HCT116 (cell line): ENCODE data around the gene RUNX1. TPM values are rescaled to one million over a fixed set of nuclear protein-coding genes. Genes with fewer than 3 reads are reported as not detected.

ENCODE experiments used
- ATAC-seq: fragments of 200-7000 bp; cut with Tn5 transposase; 2 replicates; pipeline ENCODE4 v1.9.1; 2020; ENCODE audit warnings: mild to moderate bottlenecking, moderate library complexity
- BruUV-seq: library from RNA; stranded (reverse); fragments of 400-500 nt; replicated peaks from 2 replicates; lab custom pipeline; 2021; lab: Mats Ljungman, UMichigan
- CTCF ChIA-PET: fragments of 300-600 bp; sonication (Branson Sonifier 250); formaldehyde crosslinking; loops from one replicate; lab custom pipeline; 2021; ENCODE audit warnings: antibody characterized with exemption; lab: Charles Lee
- POLR2A ChIA-PET: fragments of 300-600, 350-600 bp; sonication (Branson Sonifier 250); formaldehyde crosslinking; loops from one replicate; lab custom pipeline; 2021; ENCODE audit warnings: antibody characterized with exemption; lab: Charles Lee
- RAD21 ChIA-PET, 2 experiments: fragments of 300-600 bp; sonication (Branson Sonifier 250); formaldehyde crosslinking; loops; one replicate each; lab custom pipeline; 2023; ENCODE audit warnings: low total read pairs in 2 of 2; ENCODE audit not compliant: uncharacterized antibody in 2 of 2, unreplicated experiment in 2 of 2, low non-redundant PET in 1 of 2; lab: Charles Lee
- DNase-seq: peaks from one replicate; pipeline ENCODE4 v3.0.0-alpha.2; 2010; ENCODE audit warnings: low read depth, low spot score
- H2AFZ ChIP-seq: fragments of 200-600 bp; shearing (Covaris generic), sonication (generic); 2 replicates; pipeline ENCODE4 v1.6.1; 2017; ENCODE audit warnings: low read depth, mixed run types, mixed read lengths, antibody characterized with exemption, low read length; ENCODE audit not compliant: poor library complexity, severe bottlenecking
- H3K27ac ChIP-seq: 2 replicates; pipeline ENCODE4 v1.5.1; 2012; ENCODE audit warnings: low read depth, low read length
- H3K27me3 ChIP-seq: fragments of 200-600 bp; sonication (generic); 2 replicates; pipeline ENCODE4 v1.6.1; 2016; ENCODE audit warnings: mixed run types, low read length, mixed read lengths; ENCODE audit not compliant: insufficient read depth
- H3K36me3 ChIP-seq, 2 experiments: fragments of 200-500 bp in 1 of 2; fragments of 200-600 bp in 1 of 2; sonication (Bioruptor generic) in 1 of 2; sonication (generic) in 1 of 2; 2 replicates each; pipeline versions ENCODE4 v1.5.1 to v1.6.1; 2014 to 2016; ENCODE audit warnings: low read length in 2 of 2, inconsistent platforms in 1 of 2, mixed read lengths in 1 of 2, mixed run types in 1 of 2; ENCODE audit not compliant: insufficient read depth in 2 of 2, control insufficient read depth in 1 of 2
- H3K4me1 ChIP-seq, 2 experiments: fragments of 200-600 bp in 1 of 2; sonication (generic) in 1 of 2; 2 replicates each; pipeline versions ENCODE4 v1.5.1 to v1.6.1; 2012 to 2017; ENCODE audit warnings: low read length in 2 of 2, inconsistent platforms in 1 of 2, mild to moderate bottlenecking in 1 of 2, mixed read lengths in 1 of 2, mixed run types in 1 of 2, moderate library complexity in 1 of 2; ENCODE audit not compliant: insufficient read depth in 2 of 2, control insufficient read depth in 1 of 2
- H3K4me2 ChIP-seq: fragments of 200-600 bp; sonication (generic); 2 replicates; pipeline ENCODE4 v1.6.1; 2017; ENCODE audit warnings: mixed run types, low read length, mixed read lengths
- H3K4me3 ChIP-seq, 2 experiments: fragments of 200-600 bp in 1 of 2; sonication (generic) in 1 of 2; replicated peaks in 1 of 2; 2 replicates each; pipeline ENCODE4 v1.5.1; 2011 to 2016; ENCODE audit warnings: low read length in 2 of 2, control low read depth in 1 of 2, low read depth in 1 of 2, mild to moderate bottlenecking in 1 of 2, mixed read lengths in 1 of 2, mixed run types in 1 of 2
- H3K79me2 ChIP-seq: fragments of 200-600 bp; sonication (generic); 2 replicates; pipeline ENCODE4 v1.6.1; 2017; ENCODE audit warnings: mild to moderate bottlenecking, mixed run types, low read length, moderate library complexity, mixed read lengths; ENCODE audit not compliant: insufficient read depth
- H3K9ac ChIP-seq: fragments of 200-600 bp; sonication (generic); 2 replicates; pipeline ENCODE4 v1.6.1; 2016; ENCODE audit warnings: low read length, mixed read lengths
- H3K9me2 ChIP-seq: fragments of 200-600 bp; sonication (generic), shearing (Covaris generic); 2 replicates; pipeline ENCODE4 v1.6.1; 2017; ENCODE audit warnings: mixed run types, mild to moderate bottlenecking, moderate library complexity; ENCODE audit not compliant: insufficient read depth
- H3K9me3 ChIP-seq, 2 experiments: fragments of 200-500 bp in 1 of 2; fragments of 200-600 bp in 1 of 2; sonication (Bioruptor generic) in 1 of 2; sonication (generic) in 1 of 2; 2 replicates each; pipeline ENCODE4 v1.6.1; 2014 to 2017; ENCODE audit warnings: low read length in 2 of 2, mixed read lengths in 2 of 2, inconsistent platforms in 1 of 2, low read depth in 1 of 2, mild to moderate bottlenecking in 1 of 2, mixed run types in 1 of 2, moderate library complexity in 1 of 2; ENCODE audit not compliant: control insufficient read depth in 1 of 2, insufficient read depth in 1 of 2
- H4K20me1 ChIP-seq: fragments of 200-600 bp; sonication (generic), shearing (Covaris generic); 2 replicates; pipeline ENCODE4 v1.6.1; 2017; ENCODE audit warnings: mixed run types, mild to moderate bottlenecking, moderate library complexity; ENCODE audit not compliant: insufficient read depth
- CBX3 ChIP-seq: IDR thresholded peaks from 2 replicates; pipeline ENCODE4 v1.6.1; 2012; ENCODE audit warnings: low read depth
- CEBPB ChIP-seq: IDR thresholded peaks from 2 replicates; pipeline ENCODE4 v1.6.1; 2012; ENCODE audit warnings: low read depth
- EGR1 ChIP-seq: IDR thresholded peaks from 2 replicates; pipeline ENCODE4 v1.6.1; 2012; ENCODE audit warnings: low read depth
- ELF1 ChIP-seq: IDR thresholded peaks from 2 replicates; pipeline ENCODE4 v1.6.1; 2012; ENCODE audit warnings: low read depth, borderline replicate concordance
- EZH2 ChIP-seq: fragments of 200-600 bp; sonication (generic); IDR thresholded peaks from 2 replicates; pipeline ENCODE4 v1.6.1; 2017; ENCODE audit warnings: antibody characterized with exemption, mixed run types
- FOSL1 ChIP-seq: IDR thresholded peaks from 2 replicates; pipeline ENCODE4 v1.6.1; 2012; ENCODE audit warnings: low read depth
- JUND ChIP-seq: IDR thresholded peaks from 2 replicates; pipeline ENCODE4 v1.6.1; 2012
- MAX ChIP-seq: IDR thresholded peaks from 2 replicates; pipeline ENCODE4 v1.6.1; 2012
- POLR2AphosphoS5 ChIP-seq: IDR thresholded peaks from 2 replicates; pipeline ENCODE4 v1.6.1; 2011; ENCODE audit warnings: mild to moderate bottlenecking, low read depth, low read length, moderate library complexity
- RAD21 ChIP-seq: IDR thresholded peaks from 2 replicates; pipeline ENCODE4 v1.6.1; 2012; ENCODE audit warnings: low read depth, mild to moderate bottlenecking
- REST ChIP-seq: IDR thresholded peaks from 2 replicates; pipeline ENCODE4 v1.6.1; 2012; ENCODE audit warnings: low read depth
- SIN3A ChIP-seq: IDR thresholded peaks from 2 replicates; pipeline ENCODE4 v1.6.1; 2012; ENCODE audit warnings: low read depth
- SP1 ChIP-seq: IDR thresholded peaks from 2 replicates; pipeline ENCODE4 v1.6.1; 2012; ENCODE audit warnings: low read depth
- SRF ChIP-seq: IDR thresholded peaks from 2 replicates; pipeline ENCODE4 v1.6.1; 2012; ENCODE audit warnings: low read depth
- TCF7L2 ChIP-seq: IDR thresholded peaks from 2 replicates; pipeline ENCODE4 v1.7.0; 2011; ENCODE audit warnings: borderline replicate concordance, inconsistent platforms; ENCODE audit not compliant: insufficient read depth, insufficient read length; ENCODE audit errors: extremely low read depth
- YY1 ChIP-seq: IDR thresholded peaks from 2 replicates; pipeline ENCODE4 v1.6.1; 2011; ENCODE audit warnings: low read length, low read depth, moderate library complexity, mild to moderate bottlenecking; ENCODE audit not compliant: insufficient replicate concordance; ENCODE audit errors: extremely low read depth
- ZFX ChIP-seq: fragments of 450-650 bp; IDR thresholded peaks from 2 replicates; pipeline ENCODE4 v1.6.1; 2017
- ZNF274 ChIP-seq: fragments of 200-500 bp; sonication (Bioruptor generic); IDR thresholded peaks from 2 replicates; pipeline ENCODE4 v1.6.1; 2014; ENCODE audit warnings: mild to moderate bottlenecking, low read depth, low read length, inconsistent platforms
- intact Hi-C: fragments of 100-400 bp; cut with micrococcal nuclease; formaldehyde crosslinking; loops from 2 replicates; pipeline ENCODE4 v1.10.0; 2022
- total RNA-seq: library from RNA; stranded (reverse); gene quantifications from one replicate; pipeline ENCODE4 v1.2.1, GENCODE V29; 2021; ENCODE audit not compliant: unreplicated experiment

RUNX1 gene
- total RNA-seq, 1 experiment from 2014 or later, result 33.5 TPM

- DNase-seq, result no peak
- no peaks in the 10 kb centered on the region for H3K36me3 ChIP-seq
- ChIA-PET CTCF (interaction anchor here (1.7 kb wide), 1 partner anchor 236 kb away, joined by 5 read pairs; no protein-coding TSS in a partner anchor), POLR2A (no interaction called here), RAD21 (interaction anchor here in 1 of 2 experiments (0.5 kb wide), 1 partner anchor 716 kb away, joined by 3 read pairs; no protein-coding TSS in a partner anchor)
- H3K9me2 ChIP-seq, result no peaks in the 10 kb centered on the region
- no peak for ATAC-seq
- intact Hi-C loops, result no loop called here
- no peaks in the 10 kb centered on the region for H4K20me1 ChIP-seq
- no peak overlapping the region for H3K4me3 ChIP-seq
- no peak overlapping the region for H3K9ac ChIP-seq
- no peak overlapping the region for H2AFZ ChIP-seq
- peaks cover 20 to 28% of the 10 kb centered on the region in 2 experiments for H3K4me1 ChIP-seq
- H3K79me2 ChIP-seq, result no peaks in the 10 kb centered on the region
- H3K9me3 ChIP-seq, result no peaks in the 10 kb centered on the region
- BruUV-seq, result no TSS peak
- no peaks in the 10 kb centered on the region for H3K27me3 ChIP-seq
- no peak overlapping the region for H3K27ac ChIP-seq
- H3K4me2 ChIP-seq, result no peak overlapping the region
- no peak for TF ChIP-seq SIN3A
- no peak for TF ChIP-seq EGR1
- no peak for TF ChIP-seq SRF
- no peak for TF ChIP-seq SP1
- TF ChIP-seq TCF7L2, result no peak
- no peak for TF ChIP-seq ZNF274
- TF ChIP-seq YY1, result no peak
- TF ChIP-seq ELF1, result no peak
- TF ChIP-seq JUND, result no peak
- no peak for TF ChIP-seq POLR2AphosphoS5
- no peak for TF ChIP-seq RAD21
- TF ChIP-seq CEBPB, result no peak
- TF ChIP-seq MAX, result no peak
- TF ChIP-seq EZH2, result no peak
- TF ChIP-seq FOSL1, result no peak
- TF ChIP-seq CBX3, result no peak
- TF ChIP-seq REST, result no peak
- no peak for TF ChIP-seq ZFX
- TF ChIP-seq, all 23 proteins: peak for 0
Measured at GRCh38 chr21:34981791-34982190, 67.3 kb downstream of the RUNX1 start.
